CD4-positive, alpha-beta T cell treated with Interleukin-15 for 1 hour (primary cell): ENCODE measurements around the gene CDYL2.

Source experiments
- DNase-seq: peaks from one replicate; pipeline ENCODE4 v3.0.0-alpha.2; 2020

Gene CDYL2

DNA sequence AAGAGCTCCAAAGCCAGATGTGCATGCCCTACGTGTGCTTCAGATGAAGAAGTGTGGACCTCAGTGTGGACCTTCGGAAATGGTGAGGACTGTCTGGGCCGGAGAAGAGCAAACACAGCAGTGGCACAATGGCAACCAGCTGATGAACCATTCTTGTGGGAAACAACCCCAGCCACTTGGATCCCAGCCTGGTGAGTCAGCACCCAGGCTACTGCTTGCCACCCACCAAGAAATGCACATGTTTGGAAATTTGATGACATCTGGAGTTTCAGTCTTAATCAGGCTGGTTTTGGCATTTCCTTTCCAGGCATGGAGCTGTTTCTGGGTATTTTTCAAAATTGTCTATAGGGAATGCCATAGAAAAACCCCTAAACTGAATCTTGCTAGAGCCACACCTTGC, 220.9 kb downstream of the CDYL2 start:
- no peak for DNase-seq

DNA sequence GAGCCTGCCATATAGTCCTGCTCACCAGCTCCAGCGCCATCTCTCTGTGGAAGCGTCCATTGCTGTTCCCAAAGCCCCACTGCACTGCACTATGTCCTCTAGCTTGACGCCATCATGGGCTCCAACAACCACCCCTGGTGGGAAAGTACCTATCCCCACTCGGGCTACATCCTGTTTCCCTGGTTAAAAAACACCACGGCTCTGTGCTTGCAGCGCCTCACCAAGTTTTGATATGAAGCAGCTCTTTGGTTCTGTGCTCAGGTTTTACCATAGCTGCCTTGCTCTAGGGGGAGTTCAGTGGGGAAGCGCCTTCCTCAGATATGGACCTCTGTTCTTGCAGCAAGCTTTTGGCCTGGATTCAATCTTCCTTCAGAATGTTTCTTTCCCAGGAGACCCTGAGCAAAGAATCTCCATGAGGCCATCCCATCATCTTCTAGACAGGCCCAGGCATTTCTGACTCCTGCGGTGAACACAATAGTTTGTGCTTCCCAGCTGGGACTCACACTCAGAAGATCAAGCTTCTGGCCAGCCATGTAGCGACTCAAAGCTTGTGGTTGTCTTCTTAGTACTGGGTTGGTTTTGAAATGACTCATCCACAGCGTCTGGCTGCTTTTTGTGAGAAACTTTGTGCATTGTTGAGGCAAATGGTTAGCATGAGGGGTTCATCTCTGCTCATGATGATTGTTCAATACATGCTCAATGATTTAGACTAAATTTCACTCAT, 224.1 kb downstream of the CDYL2 start:
- peak; percentile 51 for DNase-seq

DNA sequence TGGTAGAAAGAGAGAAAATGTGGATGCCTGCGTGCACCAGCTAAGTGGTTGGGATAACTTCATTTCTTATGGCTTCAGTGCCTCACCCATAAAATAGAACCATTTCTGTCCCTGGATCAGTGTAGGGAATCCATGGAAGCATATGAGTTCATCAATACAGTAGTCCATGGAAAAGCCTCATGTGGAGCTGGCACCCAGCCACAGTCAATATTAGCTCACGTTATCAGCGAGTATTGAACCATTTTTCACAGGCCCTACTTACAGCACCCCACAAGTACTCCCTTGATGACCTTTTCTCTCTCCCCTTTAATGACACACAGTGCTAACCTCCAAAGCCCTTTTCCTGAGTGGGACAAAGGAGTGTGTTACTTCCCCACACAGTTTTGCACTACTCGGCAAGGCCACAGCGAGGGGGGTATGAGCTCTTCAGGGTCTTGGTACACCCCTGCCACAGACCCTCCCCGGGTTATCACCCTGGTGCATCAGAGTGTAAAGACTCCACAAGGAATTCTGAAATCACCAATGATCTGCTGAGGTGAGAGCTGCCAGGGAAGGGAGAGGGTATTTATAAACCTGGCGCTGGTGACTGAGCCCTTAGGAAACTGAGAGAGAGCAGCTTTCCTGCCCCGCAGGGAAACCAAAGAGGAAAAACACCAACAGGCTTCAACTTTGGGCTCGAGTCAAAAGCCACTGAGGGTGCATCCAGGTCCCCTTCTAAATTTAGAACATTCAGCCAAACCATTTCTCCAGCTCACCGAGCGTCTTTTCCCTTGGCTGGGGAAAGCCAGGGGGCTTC, 226.7 kb downstream of the CDYL2 start:
- no peak for DNase-seq

DNA sequence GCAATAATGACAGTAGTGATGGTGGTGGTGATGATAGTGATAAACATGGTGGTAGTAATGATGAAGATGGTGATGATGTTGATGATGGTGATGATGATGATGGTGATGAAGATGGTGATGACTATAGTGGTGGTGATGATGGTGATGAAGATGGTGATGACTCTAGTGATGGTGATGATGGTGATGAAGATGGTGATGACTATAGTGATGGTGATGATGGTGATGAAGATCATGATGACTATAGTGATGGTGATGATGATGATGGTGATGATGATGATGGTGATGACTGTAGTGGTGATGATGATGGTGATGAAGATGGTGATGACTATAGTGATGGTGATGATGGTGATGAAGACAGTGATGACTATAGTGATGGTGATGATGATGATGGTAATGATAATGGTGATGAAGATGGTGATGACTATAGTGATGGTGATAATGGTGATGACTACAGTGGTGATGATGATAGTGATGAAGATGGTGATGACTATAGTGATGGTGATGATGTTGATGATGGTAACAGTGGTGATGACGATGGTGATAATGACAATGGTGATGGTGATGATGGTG, 228.0 kb downstream of the CDYL2 start:
- no peak for DNase-seq

DNA sequence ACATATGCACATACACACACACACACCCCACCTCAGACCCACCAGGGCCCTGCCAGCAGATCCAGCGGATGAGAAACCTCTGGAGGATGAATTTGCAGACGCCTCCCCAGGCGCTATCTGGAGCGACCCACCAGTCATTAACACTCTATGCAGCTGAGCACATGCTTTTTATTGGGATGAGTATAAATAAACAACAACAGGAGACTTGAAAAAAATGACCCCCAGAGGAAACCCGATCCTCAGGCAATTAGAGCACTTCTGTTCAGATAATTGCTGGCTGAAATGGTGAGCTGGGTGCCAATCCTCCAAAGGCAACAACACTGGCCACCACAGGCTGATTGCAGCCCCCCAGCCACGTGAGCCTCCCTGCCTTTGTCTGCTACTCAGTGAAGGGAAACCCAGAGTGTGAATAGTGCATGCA, 230.7 kb downstream of the CDYL2 start:
- no peak for DNase-seq

DNA sequence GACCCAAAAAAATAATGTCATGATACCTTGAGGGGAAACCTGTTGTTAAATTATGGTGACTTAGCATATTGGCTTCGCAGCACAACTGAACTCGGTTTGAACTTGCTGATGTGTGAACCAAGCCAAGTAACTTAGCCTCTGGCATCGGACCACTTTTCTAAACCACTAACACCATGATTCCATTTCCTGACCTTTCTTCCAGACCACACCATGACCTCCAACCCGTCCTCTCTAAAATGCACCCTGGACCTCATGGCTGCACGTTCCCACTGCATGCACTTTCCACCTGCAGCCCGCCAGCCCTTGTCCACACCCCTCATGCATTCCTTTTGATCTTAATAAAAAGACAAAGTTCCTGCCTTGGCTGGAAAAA, 234.3 kb downstream of the CDYL2 start:
- DNase-seq = no peak

DNA sequence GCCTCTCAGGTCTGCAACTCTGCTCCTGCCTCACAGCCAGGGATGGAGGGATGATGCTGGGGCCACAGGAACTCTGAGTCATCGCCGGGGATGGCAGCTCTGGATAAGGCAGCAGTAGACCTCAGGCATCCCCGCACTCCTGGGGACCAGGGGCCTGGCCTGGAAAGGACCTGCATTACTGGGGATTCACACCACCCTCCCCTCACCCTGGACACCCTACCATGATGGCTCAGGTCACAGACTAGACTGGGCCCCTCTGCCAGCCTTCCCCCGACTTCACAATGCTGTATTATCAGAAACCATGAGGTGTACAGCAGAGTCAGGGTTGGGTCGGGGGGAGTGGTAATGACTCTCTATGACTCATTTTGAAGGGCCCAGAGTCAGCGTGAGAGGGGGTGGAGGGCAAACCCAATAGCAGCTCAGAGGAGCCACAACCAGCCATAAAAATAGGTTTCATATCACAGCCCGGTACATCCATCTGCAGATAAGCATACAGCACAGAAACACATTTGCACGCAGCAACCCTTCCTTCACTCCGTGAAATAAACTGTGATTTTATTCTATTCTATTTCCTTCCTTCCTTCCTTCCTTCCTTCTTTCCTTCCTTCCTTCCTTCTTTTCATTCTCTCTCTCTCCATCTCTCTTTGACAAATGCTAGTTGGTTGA, 234.8 kb downstream of the CDYL2 start:
- no peak for DNase-seq

DNA sequence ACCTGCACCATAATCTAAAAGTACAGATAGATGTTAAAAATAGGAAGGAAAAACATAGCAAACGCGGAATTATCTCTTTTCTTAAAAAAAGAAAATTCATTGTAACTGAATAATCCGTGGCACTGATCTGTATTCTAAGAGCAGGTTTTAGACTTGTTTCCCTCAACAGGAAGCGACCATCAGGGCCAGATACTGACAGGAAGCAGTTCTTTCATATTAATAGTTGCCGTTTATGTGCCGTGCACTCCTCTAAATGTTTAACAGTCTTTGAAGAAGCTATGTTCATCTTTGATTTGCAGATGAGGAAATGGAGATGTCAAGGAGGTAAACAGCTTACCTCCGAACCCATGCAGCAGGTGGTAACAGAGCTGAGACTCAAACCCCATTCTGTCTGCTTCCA, 240.0 kb downstream of the CDYL2 start:
- DNase-seq = no peak

DNA sequence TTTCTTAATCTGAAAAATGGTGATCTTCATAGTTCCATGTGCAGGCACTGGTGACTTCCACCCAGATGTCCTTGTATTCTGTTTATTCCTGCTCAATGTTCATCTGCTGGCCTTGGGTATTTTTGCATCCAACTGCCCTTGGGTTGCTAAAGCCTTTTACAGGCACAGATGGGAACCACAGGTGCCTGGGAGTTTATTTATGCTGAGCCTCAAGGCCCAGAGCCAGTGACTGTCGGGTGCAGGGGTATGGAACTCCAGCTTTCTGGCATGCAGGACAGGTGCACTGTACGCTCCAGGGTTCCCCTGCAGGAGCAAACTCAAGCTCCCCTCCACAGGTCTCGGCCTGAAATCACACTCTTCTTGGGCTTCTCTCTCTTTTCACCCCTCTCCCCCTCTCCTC, 241.3 kb downstream of the CDYL2 start:
- no peak for DNase-seq

DNA sequence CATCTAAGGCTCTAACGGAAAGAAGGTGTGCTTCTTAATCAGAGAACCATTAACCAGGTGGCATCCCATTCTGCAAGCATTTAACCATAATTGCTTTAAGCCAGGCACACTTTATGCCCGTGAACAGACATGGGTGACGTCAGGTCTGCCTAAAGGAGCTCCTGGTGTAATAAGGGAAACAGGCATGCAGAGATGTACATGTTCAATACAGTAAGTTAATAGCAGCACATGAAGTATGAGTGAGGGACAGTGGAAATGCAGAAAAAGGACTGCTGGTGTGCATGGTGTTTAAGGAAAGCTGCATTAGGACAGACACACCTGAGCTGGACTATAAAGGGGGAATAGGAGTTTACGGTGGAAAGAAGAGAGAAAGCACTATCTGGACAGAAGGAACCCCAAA, 245.0 kb downstream of the CDYL2 start:
- DNase-seq = no peak

DNA sequence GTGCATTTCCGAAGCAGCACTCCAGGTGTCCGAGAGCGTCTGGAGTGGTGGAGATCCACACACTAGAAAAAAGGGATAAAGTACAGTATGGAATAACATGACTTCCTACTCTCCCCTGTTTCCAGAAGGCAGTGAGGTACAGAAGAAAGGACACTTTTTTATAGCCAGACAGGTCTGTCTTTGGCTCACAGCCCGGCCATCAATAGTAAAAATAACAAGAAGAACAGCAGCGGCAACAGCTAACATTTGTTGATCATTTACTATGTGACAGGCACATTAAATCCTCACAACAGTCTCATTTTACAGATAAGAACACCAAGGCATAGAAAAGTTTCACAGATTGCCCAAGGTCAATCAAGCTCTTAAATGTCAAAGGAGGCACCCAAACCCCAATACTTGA, 247.4 kb downstream of the CDYL2 start:
- DNase-seq = no peak

DNA sequence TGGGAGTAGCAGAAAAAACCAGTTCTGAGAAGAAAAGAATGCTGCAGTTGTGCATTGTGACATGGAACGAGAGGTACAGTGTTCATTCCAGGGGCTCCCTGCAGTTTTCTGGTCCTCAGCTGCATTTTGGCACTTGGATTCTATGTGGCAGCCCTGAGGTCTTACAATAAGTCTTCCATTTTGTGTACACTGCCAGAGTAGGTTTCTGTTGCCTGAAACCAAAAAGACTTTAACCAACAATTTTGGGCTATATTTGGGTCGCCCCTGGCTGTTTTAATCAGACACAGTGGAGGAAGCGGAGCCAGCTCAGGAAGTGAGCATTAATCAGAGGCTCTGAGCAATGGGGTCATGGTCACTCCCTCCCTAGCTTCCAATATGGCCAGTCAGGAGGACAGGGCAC, 247.9 kb downstream of the CDYL2 start:
- no peak for DNase-seq

DNA sequence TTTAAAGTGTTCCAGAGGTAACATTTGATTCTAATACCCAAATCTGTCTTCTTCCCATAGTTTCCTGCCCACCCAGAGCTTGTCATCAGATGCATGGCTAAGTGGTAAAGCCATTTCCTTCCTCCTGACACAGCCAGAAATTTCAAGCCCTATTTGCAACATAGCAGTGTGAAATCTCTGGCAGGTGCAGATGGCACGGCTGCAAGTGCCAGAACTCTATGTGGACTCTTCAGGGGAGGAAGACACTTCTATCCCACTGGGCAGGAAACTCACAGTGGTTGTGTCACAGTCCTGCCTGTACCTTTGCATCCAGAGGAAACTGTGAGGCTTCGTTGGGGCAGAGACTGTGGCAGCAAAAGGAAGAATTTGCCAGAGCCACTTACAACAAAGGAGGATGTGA, 250.4 kb downstream of the CDYL2 start:
- DNase-seq = no peak

DNA sequence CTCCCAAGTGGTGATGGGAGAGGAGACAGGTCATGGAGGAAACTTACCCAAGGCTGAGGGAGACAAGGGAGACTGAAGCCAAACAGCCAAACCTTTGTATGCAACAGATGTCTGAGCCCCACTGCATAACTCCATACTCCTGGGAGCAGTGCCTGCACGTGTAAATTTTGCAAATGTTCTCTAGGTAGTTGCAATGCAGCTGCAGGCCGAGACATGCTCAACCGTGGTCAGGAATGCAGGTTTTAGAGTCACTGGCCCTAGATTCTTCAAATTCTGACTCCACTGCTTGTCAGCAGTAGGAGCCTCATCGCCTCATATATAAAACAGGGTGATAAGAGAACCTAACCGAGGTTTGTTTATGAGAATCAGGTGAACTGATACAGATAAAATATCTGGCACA, 252.1 kb downstream of the CDYL2 start:
- DNase-seq = no peak
